GM19455 (cell line): ENCODE measurements around the gene CECR2.

Experiments used
- ATAC-seq: cut with Tn5 transposase; IDR thresholded peaks from one replicate; pipeline ENCODE4 v1.9.1; 2021; ENCODE audit not compliant: unreplicated experiment

Gene CECR2

DNA sequence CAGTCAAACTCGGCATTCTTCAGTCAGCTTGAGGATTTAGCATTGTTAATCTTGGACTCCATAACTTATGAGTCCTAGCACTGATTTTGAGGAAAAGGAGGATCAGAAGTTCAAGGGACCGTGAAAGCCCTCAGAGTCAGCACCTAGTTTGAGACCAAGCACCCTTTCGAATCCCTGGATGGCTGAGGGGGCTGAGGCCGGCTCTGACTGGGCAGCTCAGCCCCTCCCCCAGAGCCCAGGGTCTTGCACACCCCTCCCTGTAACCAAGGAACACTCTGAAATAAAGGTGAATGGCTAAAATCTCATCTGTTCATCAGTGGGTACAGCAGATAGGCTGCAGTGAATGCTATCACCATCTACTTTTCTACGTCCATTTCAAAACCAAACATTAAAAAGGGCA is 221.3 kb downstream of the CECR2 start:
- ATAC-seq: no peak

GRCh38 chr22:17592201-17592600 is 222.9 kb downstream of the CECR2 start:
- ATAC-seq: no peak

- no peak for ATAC-seq
Observed at GRCh38 chr22:17596226-17596625, 227.0 kb downstream of the CECR2 start.

DNA sequence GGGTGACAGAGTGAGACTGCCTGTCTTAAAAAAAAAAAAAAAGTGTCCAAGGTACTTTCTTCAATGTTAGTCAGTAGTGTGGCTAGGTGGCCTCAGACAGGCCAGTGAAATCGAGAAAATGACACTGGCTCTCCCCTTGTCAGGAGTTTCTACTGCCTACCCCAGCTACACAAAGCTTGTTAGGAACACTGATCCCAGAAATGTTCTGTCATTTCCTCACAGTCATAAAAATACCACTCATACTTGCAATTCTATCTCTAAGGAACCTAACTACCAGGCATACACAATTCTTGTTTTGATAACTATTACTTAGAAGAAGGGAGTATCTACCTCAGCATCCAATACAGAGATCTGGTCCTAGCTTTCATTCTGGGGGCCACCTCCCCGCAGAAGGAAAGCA is 228.0 kb downstream of the CECR2 start:
- ATAC-seq: no peak

- no peak for ATAC-seq
Observed at GRCh38 chr22:17598318-17598717, 229.1 kb downstream of the CECR2 start.

DNA sequence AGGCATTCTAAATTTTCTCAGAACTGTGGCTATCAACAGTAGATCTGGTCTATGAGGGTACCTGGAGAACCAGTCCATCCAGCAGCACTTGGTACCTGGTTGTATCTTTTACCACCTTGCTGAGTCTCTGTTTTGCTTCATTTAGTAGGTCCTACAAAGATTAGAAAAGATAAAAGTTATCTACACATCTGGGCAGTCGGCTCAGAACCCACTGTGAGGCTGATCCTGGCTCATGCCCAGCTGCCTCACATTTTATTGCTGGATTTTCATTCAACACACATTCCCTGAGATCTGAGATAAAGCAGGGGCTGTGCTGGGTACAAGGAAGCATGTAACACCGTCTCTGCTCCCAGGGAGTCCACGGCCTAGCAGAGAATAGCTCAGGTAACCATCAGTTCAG is 231.8 kb downstream of the CECR2 start:
- no peak for ATAC-seq

- ATAC-seq: no peak
Observed at GRCh38 chr22:17603668-17604067, 234.4 kb downstream of the CECR2 start.

DNA sequence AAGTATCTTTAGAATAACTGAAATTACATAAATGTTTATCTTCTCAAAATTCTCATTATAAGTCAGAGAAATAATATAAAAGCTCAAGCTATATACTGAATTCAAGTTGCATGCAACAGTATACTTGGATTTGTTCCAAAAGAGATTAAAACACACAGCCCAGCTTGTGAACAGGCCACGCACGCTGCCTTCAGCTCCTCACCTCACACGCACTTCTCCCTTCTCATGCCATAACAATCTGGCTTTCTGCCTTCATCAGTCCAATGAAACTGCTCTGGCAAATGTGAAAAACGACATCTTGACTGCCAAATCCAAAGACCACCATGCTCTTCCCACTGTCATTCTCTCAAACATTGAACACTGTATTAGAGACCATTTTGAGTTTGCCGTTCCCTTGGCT is 237.2 kb downstream of the CECR2 start:
- ATAC-seq: no peak
